ENCODE results near the gene MACF1. TPM values are rescaled to one million over a fixed set of nuclear protein-coding genes. Genes with fewer than 3 reads are reported as not detected.

Gene MACF1
- total and polyA plus RNA-seq, 2 of the 13 experiments (the other 11 are each of a cell fraction or from before 2014, with no cell fraction given) = 36.7 to 65.4 TPM

- TF ChIP-seq STAT6 (CRISPR knock-in tag; IDR thresholded peaks at IDR 0.05; ENCODE audit: borderline replicate concordance) (no peak), ZNF354B (CRISPR knock-in tag; IDR thresholded peaks at IDR 0.05) (no peak), ZNF280B (CRISPR knock-in tag; IDR thresholded peaks at IDR 0.05; ENCODE audit: borderline replicate concordance) (peak; percentile 58; the same call in 1 of the 2 replicates), HDAC6 (IDR thresholded peaks at IDR 0.05; ENCODE audit: low read depth, low read length) (no peak), NFE2 (CRISPR knock-in tag; IDR thresholded peaks at IDR 0.05) (no peak), KLF6 (CRISPR knock-in tag; IDR thresholded peaks at IDR 0.05) (no peak), HIVEP1 (CRISPR knock-in tag; IDR thresholded peaks at IDR 0.05) (no peak), ZNF747 (CRISPR knock-in tag; IDR thresholded peaks at IDR 0.05; ENCODE audit: borderline replicate concordance) (no peak; the same call in 1 of the 2 replicates), ZNF629 (CRISPR knock-in tag; conservative IDR thresholded peaks at IDR 0.05) (no peak), RFXAP (CRISPR knock-in tag; IDR thresholded peaks at IDR 0.05; ENCODE audit: borderline replicate concordance) (0 out of 2 replicates have a peak, but pooled peaks have one; percentile 48), NCOR1 (IDR thresholded peaks at IDR 0.05; ENCODE audit: borderline replicate concordance, low read length) (peak; percentile 79; the same call in 1 of the 2 replicates), ZNF839 (CRISPR knock-in tag; IDR thresholded peaks at IDR 0.05; ENCODE audit: borderline replicate concordance) (no peak), ADNP (CRISPR knock-in tag; IDR thresholded peaks at IDR 0.05) (no peak), ZBTB1 (CRISPR knock-in tag; IDR thresholded peaks at IDR 0.05; ENCODE audit: borderline replicate concordance) (no peak), RELA (CRISPR knock-in tag; IDR thresholded peaks at IDR 0.05) (no peak), ZKSCAN5 (CRISPR knock-in tag; IDR thresholded peaks at IDR 0.05) (no peak), ELF3 (CRISPR knock-in tag; IDR thresholded peaks at IDR 0.05) (no peak), ZNF441 (CRISPR knock-in tag; IDR thresholded peaks at IDR 0.05; ENCODE audit: borderline replicate concordance) (no peak), ZNF513 (CRISPR knock-in tag; conservative IDR thresholded peaks at IDR 0.05) (no peak), RBFOX2 (IDR thresholded peaks at IDR 0.05; ENCODE audit: low read depth, low read length) (peak; percentile 86), MXI1 (IDR thresholded peaks at IDR 0.05; ENCODE audit: borderline replicate concordance, low read depth, low read length) (no peak), NR2C2 (CRISPR knock-in tag; IDR thresholded peaks at IDR 0.05; ENCODE audit: borderline replicate concordance) (no peak), FLYWCH1 (CRISPR knock-in tag; IDR thresholded peaks at IDR 0.05) (no peak)
- TF ChIP-seq, protein P1, sequence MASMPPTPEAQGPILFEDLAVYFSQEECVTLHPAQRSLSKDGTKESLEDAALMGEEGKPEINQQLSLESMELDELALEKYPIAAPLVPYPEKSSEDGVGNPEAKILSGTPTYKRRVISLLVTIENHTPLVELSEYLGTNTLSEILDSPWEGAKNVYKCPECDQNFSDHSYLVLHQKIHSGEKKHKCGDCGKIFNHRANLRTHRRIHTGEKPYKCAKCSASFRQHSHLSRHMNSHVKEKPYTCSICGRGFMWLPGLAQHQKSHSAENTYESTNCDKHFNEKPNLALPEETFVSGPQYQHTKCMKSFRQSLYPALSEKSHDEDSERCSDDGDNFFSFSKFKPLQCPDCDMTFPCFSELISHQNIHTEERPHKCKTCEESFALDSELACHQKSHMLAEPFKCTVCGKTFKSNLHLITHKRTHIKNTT (CRISPR knock-in tag; IDR thresholded peaks at IDR 0.05) = no peak
These were observed 203.6 kb downstream of the MACF1 start (continued) for GRCh38 chr1:39407896-39408640.

Measured in HepG2 (cell line).